ENCODE results near the gene RXFP4. TPM values are rescaled to one million over a fixed set of nuclear protein-coding genes. Genes with fewer than 3 reads are reported as not detected.

RXFP4 gene
- total and polyA plus RNA-seq, 9 of the 15 experiments (the other 6 are each of a cell fraction or from before 2014, with no cell fraction given), result 0.64 TPM; not detected in 8

- FAIRE-seq, result no peak
- no peak overlapping the region for H3K4me2 ChIP-seq (ENCODE audit: insufficient read depth, low read length)
- intact Hi-C loops (cut with micrococcal nuclease) (no loop called here), in situ Hi-C loops (cut with MboI) (no loop called here)
- H3K36me3 ChIP-seq (ENCODE audit: control insufficient read depth, insufficient read depth, low read length), result peaks cover 90% of the 10 kb centered on the region; the same call in 2 of the 3 replicates
- POLR2A ChIA-PET, result interaction anchor here (0.6 to 5.6 kb wide), 7 partner anchors 8 to 39 kb away, joined by 3 to 26 read pairs (median 6); no protein-coding TSS in a partner anchor
- no peak for DNase-seq (ENCODE audit: extremely low read depth in 1 of 4, low spot score in 3 of 4)
- CTCF ChIA-PET (ENCODE audit: low intra/inter-chr PET ratio), result interaction anchor here (2.0 kb wide), 1 partner anchor 104 kb away, joined by 5 read pairs; no protein-coding TSS in a partner anchor
- H3K9me3 ChIP-seq (replicated peaks; ENCODE audit: control insufficient read depth, insufficient read depth, low read depth, low read length), result no peaks in the 10 kb centered on the region
- no TSS peak for BruUV-seq (replicated peaks)
- peak overlapping the region in 1 of 2 experiments; percentile 41; a peak in 1 of 4 replicates for H3K9ac ChIP-seq (ENCODE audit: insufficient read depth in 1 of 2, low read depth in 2 of 2, low read length in 2 of 2)
- no peak overlapping the region for H3K4me3 ChIP-seq
- peaks cover 3 to 28% of the 10 kb centered on the region in 2 experiments; a peak in 4 of 5 replicates for H3K4me1 ChIP-seq (replicated peaks in 1 of 2; ENCODE audit: control insufficient read depth in 2 of 2, insufficient read depth in 2 of 2, low read length in 2 of 2)
- 93% methylated on average over 18 of the region's 18 CpGs for WGBS (ENCODE audit: insufficient coverage, low coverage, missing lambda C conversion rate)
- H3K79me2 ChIP-seq (ENCODE audit: control insufficient read depth, insufficient read depth, low read length), result peaks cover 16% of the 10 kb centered on the region; the same call in 2 of the 3 replicates
- H3K27me3 ChIP-seq (ENCODE audit: control insufficient read depth in 2 of 2, insufficient read depth in 2 of 2, low read length in 2 of 2), result no peaks in the 10 kb centered on the region
- peaks cover 11% of the 10 kb centered on the region; the same call in 1 of the 2 replicates for H4K20me1 ChIP-seq (replicated peaks; ENCODE audit: control insufficient read depth, insufficient read depth, low read length)
- no peak overlapping the region for H2AFZ ChIP-seq (ENCODE audit: low read depth, low read length)
- TF ChIP-seq NR1H2 (CRISPR knock-in tag; IDR thresholded peaks at IDR 0.05), result no peak
- no peak for TF ChIP-seq CTCFL (IDR thresholded peaks at IDR 0.05; ENCODE audit: borderline replicate concordance, insufficient read depth, low read depth, low read length, poor library complexity, severe bottlenecking)
- TF ChIP-seq CHCHD3 (CRISPR knock-in tag; IDR thresholded peaks at IDR 0.05), result no peak
- no peak for TF ChIP-seq SNRNP70 (optimal IDR thresholded peaks at IDR 0.05; ENCODE audit: low read depth, low read length)
- TF ChIP-seq PRMT5 (CRISPR knock-in tag; IDR thresholded peaks at IDR 0.05), result no peak
- TF ChIP-seq POLR2G (IDR thresholded peaks at IDR 0.05; ENCODE audit: low read depth, low read length), result peak; percentile 41; the same call in 1 of the 2 replicates
- no peak for TF ChIP-seq ARID1B (IDR thresholded peaks at IDR 0.05)
- no peak for TF ChIP-seq STAT6 (CRISPR knock-in tag; IDR thresholded peaks at IDR 0.05)
- TF ChIP-seq NFIC (IDR thresholded peaks at IDR 0.05), result peak; percentile 73
- TF ChIP-seq TCFL5 (CRISPR knock-in tag; conservative IDR thresholded peaks at IDR 0.05), result no peak
- TF ChIP-seq ZBTB17 (CRISPR knock-in tag; IDR thresholded peaks at IDR 0.05), result no peak
- H3K27ac ChIP-seq (ENCODE audit: extremely low read depth, low read depth, low read length), result no peak overlapping the region; the same call in 2 of the 3 replicates
- no peak for ATAC-seq
- peaks cover 5% of the 10 kb centered on the region for H3K9me1 ChIP-seq (ENCODE audit: control insufficient read depth, insufficient read depth, low read length)
Observed at GRCh38 chr1:155962599-155963211, 21.3 kb downstream of the RXFP4 start.
